Measurements from ENCODE around the gene OR6J1. TPM values are rescaled to one million over a fixed set of nuclear protein-coding genes. Genes with fewer than 3 reads are reported as not detected.
"Not testable (repeated sequence)": the region's sequence is repeated elsewhere in the genome, so short reads cannot be mapped to it uniquely, and the experiment has no call there.

OR6J1 gene
- total RNA-seq, 2 donors from 2014 or later, result not detected

- intact Hi-C loops (cut with DNase I), result no loop called here
- DNase-seq (peak; percentile 98), ATAC-seq (peak; percentile 99)
Observed at GRCh38 chr14:22589096-22589839, 54.9 kb downstream of the OR6J1 start, which contains the start of gene DAD1. Gene DAD1, minus strand, starts transcription at chr14:22589224. Its CDS starts 67 bp downstream, at chr14:22589157.

DNA sequence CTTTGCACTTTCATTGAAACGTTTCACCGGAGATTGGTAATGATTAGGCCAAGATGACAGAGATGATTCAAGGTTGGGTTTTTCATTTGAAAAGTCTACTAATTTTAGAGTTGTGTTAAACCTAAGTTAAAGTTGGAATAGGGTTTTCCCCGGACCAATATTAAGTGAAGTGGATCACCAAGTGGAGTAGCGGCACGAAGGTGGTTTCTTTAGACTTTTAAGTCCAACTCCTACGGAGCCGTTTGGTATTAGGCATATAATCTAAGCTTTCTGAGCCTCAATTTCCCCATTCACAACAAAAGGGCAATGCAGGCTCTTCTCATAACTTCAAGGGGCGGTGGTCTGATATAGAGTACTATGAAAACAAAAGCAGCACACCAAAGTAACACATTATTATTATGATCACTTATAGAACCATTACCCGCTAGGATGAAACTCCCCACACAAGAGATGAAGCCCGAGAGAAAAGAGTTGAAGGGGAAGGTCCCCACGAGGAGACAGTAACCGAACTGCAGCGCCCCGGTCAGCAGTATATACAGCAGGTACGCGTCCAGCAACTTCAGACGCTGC is 55.5 kb downstream of the OR6J1 start:
- ATAC-seq, result no peak
- intact Hi-C loops (cut with DNase I), result no loop called here

DNA sequence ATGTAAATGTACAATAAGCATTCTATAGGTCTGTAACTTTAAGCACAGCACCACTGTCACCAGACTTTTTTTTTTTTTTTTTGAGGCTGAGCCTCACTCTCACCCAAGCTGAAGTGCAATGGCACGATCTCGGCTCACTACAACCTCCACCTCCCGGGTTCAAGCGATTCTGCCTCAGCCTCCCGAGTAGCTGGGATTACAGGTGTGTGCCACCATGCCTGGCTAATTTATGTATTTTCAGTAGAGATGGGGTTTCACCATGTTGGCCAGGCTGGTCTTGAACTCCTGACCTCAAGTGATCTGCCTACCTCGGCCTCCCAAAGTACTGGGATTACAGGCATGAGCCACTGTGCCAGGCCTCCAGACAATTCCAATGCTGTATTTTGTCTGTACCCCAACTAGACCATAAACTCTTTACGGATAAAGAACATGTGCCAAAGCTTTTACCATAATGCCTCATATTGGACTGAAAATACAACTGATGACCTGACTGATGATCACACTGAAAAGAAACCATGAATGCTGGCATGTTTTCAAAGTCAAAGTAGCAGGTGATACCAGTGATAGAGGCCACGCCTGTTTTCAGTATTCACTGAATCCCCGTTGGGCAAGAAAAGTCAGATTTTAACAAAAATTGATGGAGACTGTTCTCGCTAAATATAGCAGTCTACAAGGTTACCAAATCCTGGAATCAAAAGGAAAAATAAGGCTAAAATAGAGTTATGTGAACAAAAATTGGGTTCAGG is 56.3 kb downstream of the OR6J1 start:
- intact Hi-C loops (cut with DNase I); ATAC-seq; DNase-seq: not testable (repeated sequence)

More for the DNA sequence above, 55.5 kb downstream of the OR6J1 start:
- no peak for DNase-seq

DNA sequence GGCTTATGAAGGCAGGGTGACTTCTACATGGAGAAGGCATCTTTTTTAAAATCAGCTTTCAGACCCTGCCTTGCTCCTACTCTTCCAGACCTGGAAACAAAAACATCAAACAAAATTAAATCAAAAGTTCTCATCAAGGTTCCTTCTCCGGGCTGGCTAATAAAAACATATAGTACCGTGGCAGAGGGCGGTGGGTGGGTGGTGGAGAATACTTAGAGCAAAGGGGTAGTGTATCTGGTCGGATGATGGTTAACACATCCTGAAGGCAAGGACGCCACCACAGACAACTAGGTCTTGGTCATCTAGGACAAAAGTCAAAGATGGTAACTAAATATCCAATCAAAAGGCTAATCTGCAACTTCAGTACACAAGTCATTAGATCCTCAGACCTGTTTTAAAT is 56.9 kb downstream of the OR6J1 start:
- ATAC-seq (no peak), DNase-seq (no peak)
- intact Hi-C loops (cut with DNase I), result no loop called here

- intact Hi-C loops (cut with DNase I), result no loop called here
- DNase-seq (no peak), ATAC-seq (no peak)
Observed at GRCh38 chr14:22583994-22584393, 60.2 kb downstream of the OR6J1 start.

Other genes with a start within 250 kb of the OR6J1 start
- 100 to 1,000 TPM; 150 to 165 TPM for gene DAD1, start 55.1 kb downstream of the OR6J1 start, total RNA-seq
- gene ABHD4, start 46.1 kb downstream of the OR6J1 start, total RNA-seq, result 10 to 100 TPM; 19.8 to 20.1 TPM
- 100 to 1,000 TPM; 102 to 104 TPM for gene OXA1L, start 122.3 kb upstream of the OR6J1 start, total RNA-seq
- gene SLC7A7, start 171.1 kb upstream of the OR6J1 start, total RNA-seq, result 10 to 100 TPM in 1 of 2 donors, 1 to 10 TPM in 1; 8.2 to 12.0 TPM
- 10 to 100 TPM; 79.4 to 95.7 TPM for gene MRPL52, start 185.5 kb upstream of the OR6J1 start, total RNA-seq
- gene MMP14, start 192.2 kb upstream of the OR6J1 start, total RNA-seq, result 10 to 100 TPM; 51.2 to 52.2 TPM
- 10 to 100 TPM; 63.5 to 73.1 TPM for gene LRP10, start 227.4 kb upstream of the OR6J1 start, total RNA-seq
- under 1 TPM in 1 of 2 donors, not detected in 1; 0.12 TPM for gene REM2, start 238.9 kb upstream of the OR6J1 start, total RNA-seq